Kidney epithelial cell (primary cell): ENCODE results near the gene CAVIN2. TPM values are rescaled to one million over a fixed set of nuclear protein-coding genes. Genes with fewer than 3 reads are reported as not detected.
"Not testable (repeated sequence)": the region's sequence is repeated elsewhere in the genome, so short reads cannot be mapped to it uniquely, and the experiment has no call there.

Source experiments
- DNase-seq: peaks from one replicate; pipeline ENCODE4 v3.0.0-alpha.2; 2010; ENCODE audit warnings: low read depth
- H3K27me3 ChIP-seq: 2 replicates; pipeline ENCODE4 v1.6.0; 2011; ENCODE audit warnings: low read length; ENCODE audit not compliant: control insufficient read depth, insufficient read depth
- H3K36me3 ChIP-seq: 2 replicates; pipeline ENCODE4 v1.5.1; 2011; ENCODE audit warnings: low read length; ENCODE audit not compliant: control insufficient read depth, insufficient read depth
- H3K4me3 ChIP-seq: 2 replicates; pipeline ENCODE4 v1.5.1; 2011; ENCODE audit warnings: low read depth, mild to moderate bottlenecking, control low read depth, low read length
- CTCF ChIP-seq: IDR thresholded peaks from 2 replicates; pipeline ENCODE4 v1.5.1; 2011; ENCODE audit warnings: mild to moderate bottlenecking, moderate library complexity, low read length, control low read depth, inconsistent platforms; ENCODE audit not compliant: insufficient read depth, poor library complexity, severe bottlenecking
- total RNA-seq: library from RNA; depleted of rRNA; stranded (reverse); fragments of >200 nt; gene quantifications from 2 replicates; pipeline ENCODE4 v1.2.3, GENCODE V29; 2015

The CAVIN2 gene
- total RNA-seq, 1 donor from 2014 or later: 0.21 TPM

GRCh38 chr2:191791953-191792560, 54.8 kb downstream of the CAVIN2 start:
- no peak for DNase-seq
- Histone ChIP-seq H3K36me3 (no peaks in the 10 kb centered on the region), H3K4me3 (no peak overlapping the region), H3K27me3 (no peaks in the 10 kb centered on the region)
- no peak for TF ChIP-seq CTCF

GRCh38 chr2:191790737-191791136, 56.2 kb downstream of the CAVIN2 start:
- no peak for DNase-seq
- Histone ChIP-seq H3K4me3 (no peak overlapping the region), H3K27me3 (no peaks in the 10 kb centered on the region), H3K36me3 (no peaks in the 10 kb centered on the region)
- TF ChIP-seq CTCF: no peak

- no peaks in the 10 kb centered on the region for H3K27me3 ChIP-seq
- no peak overlapping the region for H3K4me3 ChIP-seq
- H3K36me3 ChIP-seq: no peaks in the 10 kb centered on the region
- no peak for TF ChIP-seq CTCF
- DNase-seq: peak; percentile 7
These were observed 57.1 kb downstream of the CAVIN2 start for GRCh38 chr2:191789796-191790195.

- Histone ChIP-seq H3K4me3 (no peak overlapping the region), H3K36me3 (no peaks in the 10 kb centered on the region), H3K27me3 (no peaks in the 10 kb centered on the region)
- no peak for DNase-seq
- TF ChIP-seq CTCF: no peak
These were observed 60.2 kb downstream of the CAVIN2 start for GRCh38 chr2:191786694-191787093.

- not testable (repeated sequence) for H3K36me3 ChIP-seq, H3K27me3 ChIP-seq, DNase-seq, H3K4me3 ChIP-seq
These were observed 61.2 kb downstream of the CAVIN2 start for GRCh38 chr2:191785651-191786050.

Other genes with a start within 250 kb of the CAVIN2 start
- gene NABP1, start 169.0 kb downstream of the CAVIN2 start, total RNA-seq: 18.3 and 22.9 TPM in 2 replicates